Stimulated activated CD4-positive, alpha-beta T cell treated with anti-CD3 and anti-CD28 coated beads, Interleukin-15, amount 100 ng/mL, for 24 hours (primary cell): ENCODE measurements around the gene TSPAN14.

Source experiments
- DNase-seq: peaks from one replicate; pipeline ENCODE4 v3.0.0-alpha.2; 2020

The TSPAN14 gene

DNA sequence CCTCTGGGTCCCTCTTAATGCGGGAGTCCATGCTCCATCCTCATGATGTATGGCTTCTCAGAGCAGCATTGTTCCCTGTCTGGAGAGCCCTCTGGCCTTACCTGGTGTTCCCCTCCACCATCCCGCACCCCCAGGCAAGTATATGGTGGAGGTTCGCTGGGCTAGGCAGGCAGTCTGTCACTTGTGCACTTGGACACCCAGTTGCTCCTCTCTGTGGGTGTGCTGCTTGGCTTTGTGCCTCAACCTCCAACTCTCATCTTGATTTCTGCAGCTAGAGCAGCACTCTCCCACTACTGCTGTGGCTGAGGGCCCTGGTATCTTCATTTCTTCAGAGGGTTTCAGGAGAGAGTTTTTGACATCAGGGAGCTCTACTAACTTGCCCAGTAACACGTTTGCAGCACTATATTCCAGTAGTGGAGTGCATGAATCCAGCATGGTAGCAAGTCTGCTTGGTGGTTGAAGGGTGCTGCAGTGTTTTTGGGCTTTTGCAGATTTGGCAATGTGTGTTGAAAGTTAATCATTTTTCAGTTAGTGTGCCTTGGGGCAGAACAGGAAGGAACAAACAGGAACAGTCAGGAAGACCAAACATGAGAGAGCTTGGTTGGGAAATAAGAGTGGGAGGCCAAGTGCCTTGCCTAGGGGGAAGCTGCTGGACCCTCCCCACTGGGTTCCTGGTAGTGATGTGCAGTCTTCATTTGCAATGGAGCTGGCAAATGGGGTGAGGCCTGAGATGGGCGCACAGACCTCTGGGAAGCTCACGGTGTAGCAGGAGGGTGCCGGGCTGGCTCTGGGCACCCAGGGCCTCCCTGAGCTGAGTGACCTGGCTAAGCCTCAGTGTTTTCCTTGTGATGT is 37.4 kb downstream of the TSPAN14 start:
- DNase-seq, result no peak

DNA sequence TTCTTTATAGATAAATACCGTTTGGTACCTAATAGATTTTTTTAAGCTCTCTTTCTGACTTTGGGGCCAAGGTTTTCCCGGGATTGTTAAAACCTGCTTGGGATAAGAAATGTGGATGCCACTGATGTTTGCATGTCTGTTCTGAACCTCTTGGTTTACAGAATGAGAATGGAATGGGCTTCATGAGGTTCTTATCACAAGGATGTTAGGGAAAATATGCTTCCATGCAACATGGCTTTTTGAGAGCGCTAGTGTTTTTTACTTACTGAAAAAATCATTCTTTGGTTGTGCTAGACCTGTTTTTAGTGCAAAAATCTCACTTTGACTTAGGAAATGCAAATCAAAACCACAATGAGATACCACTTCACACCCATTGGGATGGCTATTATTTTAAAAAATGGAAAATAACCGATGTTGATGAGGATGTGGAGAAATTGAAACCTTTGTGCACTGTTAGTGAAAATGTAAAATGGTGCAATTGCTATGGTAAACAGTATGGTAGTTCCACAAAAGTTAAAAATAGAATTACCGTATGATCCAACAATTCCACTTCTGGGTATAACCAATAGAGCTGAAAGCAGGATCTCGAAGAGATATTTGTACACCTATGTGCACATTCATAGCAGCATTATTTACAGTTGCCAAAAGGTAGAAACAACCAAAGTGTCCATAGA is 38.9 kb downstream of the TSPAN14 start:
- DNase-seq, result no peak

DNA sequence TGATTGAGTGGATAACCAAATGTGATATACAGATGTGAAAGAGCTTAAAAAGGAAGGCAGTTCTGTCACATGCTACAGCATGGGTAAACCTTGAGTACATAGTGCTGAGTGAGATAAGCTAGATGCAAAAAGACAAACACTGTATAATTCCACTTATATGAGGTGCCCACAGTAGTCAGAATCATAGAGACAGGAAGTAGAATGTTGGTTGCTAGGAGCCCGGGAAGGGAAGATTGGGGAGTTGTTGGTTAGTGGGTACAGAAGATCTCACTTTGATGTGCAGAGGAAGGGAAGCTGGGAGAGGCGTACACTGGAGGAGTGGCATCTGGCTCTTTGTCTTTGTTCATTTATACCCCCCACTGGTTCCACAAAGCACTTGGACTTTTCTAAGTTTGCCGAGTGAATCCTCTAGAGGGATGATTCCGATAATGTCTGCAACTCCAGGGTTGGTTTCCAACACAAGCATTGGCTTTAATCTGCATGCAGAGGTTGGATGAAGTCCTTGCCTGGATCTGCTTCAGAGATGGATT is 39.5 kb downstream of the TSPAN14 start:
- no peak for DNase-seq

DNA sequence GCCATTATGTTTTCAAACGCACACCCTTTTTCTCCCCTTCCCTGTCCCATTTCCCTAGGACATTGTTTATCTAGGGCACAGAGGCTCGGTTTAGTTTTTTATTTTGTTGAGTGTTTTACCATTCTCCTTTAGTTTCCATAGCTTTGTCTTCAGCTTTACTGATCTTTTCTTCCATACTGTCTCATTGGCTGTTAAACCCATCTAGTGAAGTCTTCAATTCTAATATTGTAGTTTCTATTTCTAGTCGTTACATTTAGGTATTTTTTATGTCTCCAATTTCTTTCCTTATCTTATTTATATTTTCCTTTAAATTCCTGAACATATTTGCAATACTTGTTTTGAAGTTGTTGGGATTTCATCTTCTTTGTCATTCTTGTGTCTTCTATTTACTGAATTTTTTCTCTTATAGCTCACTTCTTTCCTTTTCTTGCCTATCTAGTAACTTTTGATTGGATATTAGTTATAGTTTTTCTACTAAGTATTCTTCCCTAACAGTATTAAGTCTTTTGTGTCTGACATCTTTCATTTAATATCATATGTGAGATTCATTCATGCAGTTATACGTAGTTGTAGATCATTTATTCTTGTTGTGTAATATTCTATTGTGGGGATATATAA is 42.6 kb downstream of the TSPAN14 start:
- DNase-seq, result no peak

DNA sequence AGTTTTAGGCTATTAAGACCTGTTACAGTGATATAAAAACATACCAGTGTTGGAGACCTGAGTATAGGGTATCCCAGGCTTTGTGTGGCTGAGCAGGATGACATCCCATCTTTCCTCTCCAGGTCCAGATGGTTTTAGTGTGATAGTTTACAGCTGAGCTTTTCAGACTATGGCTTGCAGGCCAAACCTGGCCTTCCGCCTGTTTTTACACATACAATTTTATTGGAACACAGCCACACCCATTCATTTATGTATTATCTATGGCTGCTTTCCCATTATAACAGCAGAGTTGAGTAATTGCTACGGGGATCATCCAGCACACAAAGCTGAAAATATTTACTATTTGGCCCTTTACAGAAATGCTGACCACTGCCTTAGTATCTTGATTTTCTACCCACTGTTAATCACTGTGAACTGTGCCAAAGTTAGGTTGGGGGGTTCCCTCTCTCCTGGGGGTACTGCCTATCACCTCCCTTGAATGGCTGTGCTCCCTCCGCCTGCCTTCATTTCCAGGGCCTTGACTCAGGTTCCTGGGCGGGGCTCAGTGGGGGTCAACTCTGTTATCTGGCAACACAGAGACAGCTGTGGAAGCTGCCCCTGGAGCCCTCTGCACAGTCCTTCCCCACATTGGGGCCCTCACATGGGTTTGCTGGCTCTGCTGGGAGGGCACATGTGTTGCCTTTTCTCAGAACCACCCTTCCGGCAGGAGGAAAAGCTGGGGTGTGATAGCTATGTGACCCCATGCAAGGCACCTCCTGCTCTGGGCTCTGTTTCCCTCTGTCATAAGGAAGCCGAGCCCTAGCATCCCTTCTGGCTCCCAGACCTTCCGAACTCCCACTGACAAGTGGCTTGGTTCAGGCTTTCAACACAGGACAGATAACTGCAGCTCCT is 43.3 kb downstream of the TSPAN14 start:
- DNase-seq, result no peak

DNA sequence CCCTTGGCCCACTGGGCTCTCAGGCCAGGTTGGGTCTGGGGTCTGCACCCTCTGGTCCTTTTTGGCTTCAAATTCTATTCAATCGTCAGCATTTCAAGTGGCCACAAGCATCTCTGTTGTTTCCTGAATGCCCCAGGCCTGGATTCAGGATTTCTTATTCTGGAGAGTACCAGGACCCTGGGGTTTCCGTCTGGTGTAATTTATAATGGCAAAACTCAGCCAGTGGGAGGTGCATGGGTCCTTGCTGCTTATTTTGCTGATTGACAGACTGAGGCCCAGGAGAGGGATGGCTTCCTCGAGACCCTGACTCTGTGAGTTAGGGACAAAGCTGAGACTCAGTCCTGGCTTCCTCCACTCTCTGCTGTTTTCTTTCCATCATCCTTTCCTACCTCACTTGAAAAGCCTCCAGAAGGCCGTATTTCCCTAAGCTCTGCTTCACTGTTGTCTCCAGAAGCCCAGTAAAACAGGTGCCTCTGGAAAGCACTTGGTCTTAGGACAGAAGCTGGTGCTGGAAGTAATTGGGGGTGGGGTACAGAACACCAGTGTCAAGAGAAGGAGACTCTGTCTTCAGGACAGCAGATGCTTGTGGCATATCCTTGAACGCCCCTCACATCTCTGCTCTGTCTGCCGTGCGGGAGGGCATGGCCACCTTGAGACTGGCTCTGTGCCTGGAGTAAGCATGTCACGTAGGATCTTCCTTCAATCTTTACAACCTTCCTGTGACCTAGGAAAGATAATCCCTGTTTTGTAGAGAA is 44.1 kb downstream of the TSPAN14 start:
- DNase-seq, result no peak

DNA sequence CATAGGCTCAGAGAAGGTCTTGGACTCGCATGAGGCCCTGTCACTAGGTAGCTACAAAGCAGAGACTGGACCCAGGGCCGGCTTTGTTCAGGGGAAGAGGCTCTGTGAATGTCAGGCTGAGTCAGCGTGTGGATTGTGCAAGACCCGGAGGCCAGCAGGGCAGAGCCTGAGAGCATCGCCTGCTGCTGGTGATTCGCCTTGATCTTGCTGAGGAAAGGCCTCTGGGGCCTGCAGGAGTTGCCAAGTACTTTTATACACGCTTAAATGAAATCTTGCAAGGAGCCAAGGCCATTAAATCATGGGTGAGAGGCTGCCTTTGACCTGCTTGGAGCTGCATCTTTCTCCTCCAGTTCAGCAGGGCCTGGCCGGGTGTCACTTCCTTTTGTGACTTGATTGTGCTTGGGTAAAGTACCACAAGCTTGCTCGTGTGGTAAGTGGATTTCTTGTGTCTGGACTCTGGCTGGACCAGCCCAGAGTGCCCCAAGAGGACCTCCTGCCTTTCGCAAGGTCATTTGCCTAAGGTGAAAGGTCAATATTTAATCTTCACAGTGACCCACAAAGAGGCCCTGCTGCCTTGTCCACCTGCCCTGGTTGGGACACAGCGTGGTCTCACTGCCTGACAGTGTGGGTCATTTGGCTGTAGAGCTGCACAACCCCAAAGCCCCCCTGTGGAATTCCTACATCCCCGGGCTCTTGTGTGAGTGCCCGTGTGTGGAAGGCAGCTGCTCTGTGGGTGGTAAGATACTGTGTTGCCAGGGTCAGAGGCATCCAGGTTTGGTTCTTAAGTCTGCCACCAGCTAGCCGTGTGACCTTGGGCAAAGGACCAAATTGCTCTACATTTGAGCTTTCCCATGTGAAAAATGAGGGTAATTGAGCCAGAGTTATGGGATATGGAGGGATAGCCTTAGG is 45.0 kb downstream of the TSPAN14 start:
- peak; percentile 84 for DNase-seq

DNA sequence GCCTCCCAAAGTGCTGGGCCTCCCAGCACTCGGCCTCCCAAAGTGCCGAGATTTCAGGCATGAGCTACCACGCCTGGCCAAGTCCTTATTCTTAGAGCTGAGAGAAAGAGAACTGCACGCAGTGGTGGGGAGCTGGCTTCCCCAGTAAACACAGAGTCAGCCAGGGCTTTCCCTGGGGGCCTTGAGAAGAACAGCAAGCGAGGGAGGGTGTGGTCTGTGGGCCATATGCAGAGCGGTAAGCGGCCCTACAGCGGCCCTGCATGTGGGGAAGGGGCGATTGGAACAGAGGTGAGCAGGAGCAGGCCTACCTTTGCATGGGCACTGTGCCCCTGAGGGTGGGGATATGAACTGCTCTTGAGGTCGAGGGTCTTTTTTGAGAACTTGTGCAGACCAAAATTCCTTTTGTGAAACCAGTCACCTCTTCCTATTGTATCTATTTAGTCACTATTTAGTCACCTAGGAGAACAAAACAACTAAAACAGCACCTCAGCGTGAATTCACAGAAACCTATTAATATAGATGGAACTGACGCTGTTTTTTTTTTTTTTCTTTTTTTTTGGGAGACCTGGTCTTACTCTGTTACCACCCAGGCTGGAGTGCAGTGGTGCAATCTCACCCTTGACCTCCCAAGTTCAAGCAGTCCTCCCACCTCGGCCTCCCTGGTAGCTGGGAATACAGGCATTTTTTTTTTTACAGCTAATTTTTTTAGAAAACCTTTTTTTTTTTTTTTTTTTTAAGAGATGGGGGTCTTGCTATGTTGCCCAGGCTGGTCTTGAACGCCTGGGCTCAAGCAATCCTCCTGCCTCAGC is 46.7 kb downstream of the TSPAN14 start:
- DNase-seq, result peak; percentile 68

DNA sequence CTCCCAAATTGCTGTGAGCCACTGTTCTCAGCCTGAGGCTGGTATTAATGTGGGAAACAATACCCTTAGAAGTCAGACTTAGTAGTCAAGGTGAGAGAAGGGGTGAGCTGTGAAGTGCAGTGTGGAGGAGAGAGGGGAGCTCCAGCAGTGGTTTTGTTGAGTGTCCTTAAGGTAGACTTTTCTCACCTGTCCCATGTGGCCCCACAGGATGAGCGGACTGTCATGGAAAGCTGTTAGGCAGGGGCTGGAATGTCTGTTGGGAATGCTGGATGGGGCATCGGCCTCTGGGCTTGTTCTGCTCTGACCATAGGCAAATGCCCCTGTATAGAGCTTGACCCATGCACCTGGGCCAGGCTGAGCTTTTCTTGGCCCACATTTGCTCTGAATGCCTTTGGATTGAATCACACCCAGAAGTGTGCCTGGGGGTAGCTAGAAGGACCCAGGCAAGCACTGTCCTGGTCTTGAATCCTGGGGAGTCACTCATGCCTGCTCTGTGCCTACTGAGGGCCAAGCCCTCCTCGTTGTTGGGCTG is 47.3 kb downstream of the TSPAN14 start:
- DNase-seq, result no peak

DNA sequence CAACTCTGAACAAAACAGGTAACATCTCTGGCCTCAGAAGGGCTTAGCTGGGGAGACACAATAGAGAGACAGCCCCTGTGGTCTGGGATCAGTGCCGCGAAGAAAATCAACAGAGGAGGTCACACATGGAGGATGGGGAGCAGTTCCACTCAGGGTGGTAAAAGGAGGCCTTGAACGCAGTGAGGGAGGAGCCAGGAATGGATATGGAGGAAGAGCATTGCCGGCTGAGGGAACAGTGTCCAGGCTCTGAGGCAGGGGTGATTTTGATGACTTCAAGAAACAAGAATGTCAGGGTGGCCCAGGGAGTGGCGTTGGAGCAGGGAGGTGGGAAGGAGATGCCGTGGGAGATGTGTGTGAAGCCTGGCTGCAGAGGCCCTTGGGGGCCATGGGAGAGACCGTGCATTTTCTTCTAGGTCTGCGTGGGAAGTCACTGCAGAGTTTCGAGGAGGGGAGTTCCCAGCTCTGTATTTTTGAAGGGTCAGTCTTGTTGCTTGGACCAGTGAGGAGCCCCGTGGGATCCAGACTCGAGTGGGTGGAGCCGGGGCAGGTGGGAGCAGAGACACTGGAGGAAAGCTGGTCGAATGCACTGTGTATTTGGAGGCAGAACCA is 47.9 kb downstream of the TSPAN14 start:
- no peak for DNase-seq

DNA sequence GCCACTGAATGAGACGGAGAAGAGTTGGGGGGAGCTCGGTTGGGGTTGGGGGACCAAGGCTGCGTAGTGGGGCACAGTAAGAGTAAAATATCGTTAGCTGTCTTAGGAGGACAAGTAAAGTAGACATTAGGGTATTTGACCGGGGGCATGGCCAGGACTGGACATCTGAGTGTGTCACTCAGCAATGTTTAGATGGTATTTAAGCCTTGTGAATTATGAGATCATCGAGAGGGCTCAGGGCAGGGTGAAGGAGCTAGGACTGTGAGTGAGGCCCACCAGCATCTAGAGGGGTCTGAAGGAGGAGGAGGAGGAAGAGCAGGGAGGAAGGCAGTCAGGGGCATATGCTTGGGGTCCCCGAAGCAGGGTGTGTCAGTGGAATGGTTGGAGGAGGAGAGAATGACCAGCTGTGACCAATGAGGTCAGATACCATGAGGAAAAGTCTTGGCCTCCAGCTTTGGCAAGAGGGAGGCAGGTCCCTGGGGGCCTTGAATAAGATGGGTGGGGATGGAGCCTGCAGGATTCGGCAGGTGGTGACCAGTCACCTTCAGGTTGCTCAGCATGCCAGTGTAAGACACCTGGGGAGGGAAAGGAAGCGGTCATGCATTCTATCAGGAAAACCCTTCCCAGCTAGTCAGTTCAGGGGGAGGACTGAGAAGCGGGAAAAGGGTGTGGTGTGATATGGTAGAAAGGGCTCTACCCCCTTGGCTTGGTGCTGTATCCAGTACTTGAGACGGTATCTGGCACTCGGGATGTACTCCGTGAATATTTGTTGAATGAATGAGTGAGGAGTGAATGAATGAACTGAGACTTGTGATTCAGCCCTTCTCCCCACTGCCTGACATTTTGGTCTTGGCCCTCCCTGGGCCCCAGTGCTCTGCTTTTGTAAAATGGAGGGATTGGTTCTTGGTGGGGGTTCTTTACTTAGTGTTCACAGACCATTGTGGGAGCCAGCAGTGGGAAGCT is 48.8 kb downstream of the TSPAN14 start:
- no peak for DNase-seq

DNA sequence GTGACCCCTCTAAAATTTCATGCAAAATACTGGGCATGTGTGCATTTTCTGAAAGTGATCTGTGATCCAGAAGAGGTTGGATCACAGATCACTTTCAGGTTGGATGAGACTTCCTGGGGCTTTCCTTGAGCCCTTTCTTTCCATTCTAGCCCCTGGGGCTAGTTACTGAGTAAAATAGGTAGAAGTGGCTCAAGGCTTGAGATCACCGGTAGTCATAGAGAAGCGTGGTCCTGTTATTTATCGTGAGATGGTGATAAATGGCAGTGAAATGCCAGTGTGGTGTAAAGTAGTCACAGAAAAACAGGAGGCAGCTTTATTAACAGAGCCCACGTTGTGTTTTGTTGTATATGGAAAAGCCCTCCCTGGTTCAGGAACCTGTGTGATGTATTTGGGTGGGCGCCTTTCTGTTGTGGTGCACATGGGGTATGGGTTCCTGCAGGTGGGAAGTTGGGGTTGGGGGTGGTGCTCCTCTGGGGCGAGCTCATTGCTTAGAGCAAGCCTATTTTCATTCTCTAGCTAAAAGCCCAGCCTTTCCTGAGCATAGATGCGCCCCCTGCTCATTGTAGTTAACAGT is 49.6 kb downstream of the TSPAN14 start:
- no peak for DNase-seq

DNA sequence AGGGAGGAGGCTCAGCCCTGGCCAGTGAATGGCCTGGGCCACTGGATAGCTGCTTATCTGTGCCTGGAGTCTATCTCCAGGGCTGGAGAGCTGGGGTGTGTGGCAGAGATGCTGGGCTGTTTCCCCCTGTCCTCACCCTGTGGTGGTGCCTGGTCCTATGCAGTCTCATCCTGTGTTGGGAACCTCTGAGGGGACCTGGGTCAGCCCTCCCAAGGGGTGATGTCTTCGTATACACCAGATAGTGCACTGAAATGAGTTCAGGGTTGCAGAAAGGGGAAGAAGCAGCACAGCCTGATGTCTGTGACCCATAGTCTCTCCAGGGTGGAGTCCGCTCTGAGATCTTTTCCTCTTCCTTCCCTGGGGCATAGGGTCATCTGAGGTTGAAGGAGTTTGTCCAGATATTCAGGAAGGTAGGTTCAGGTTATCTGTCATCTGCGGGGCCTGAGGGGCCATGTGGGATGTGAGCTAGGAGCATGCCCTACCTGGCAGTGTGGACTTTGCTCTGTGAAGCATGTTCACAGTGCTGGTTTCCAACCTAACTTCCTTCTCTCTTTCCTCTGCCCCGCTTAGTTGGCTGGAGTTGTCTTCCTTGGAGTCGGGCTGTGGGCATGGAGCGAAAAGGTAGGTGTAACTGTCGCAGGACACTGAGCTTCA is 50.2 kb downstream of the TSPAN14 start:
- no peak for DNase-seq

DNA sequence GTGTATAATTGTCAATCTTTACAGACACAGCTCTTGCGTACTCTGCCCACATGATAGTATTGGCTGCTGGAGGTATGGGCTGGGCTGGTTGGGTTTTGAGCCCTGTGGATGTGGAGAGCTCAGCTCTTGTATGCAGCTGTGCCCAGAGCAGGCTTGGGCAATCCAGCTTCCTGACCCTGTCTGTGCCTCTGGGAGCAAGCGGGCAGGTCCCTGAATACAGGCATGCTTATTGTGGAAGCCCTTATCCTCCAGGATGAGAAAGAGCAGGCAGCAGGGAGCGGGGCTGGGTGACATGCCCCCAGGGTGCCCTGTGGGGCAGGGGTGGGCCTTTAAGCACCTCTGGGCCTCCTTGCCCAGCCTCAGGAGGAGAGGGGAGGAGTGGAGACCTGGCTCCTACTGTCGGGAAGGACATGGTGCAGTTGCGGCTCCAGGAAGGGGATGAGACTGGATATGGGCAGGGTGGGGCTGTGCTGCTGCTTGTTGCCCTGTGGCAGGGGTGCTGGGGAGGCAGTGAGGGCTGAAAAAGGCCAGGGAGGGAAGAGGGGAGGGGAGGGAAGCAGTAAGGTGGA is 50.9 kb downstream of the TSPAN14 start:
- DNase-seq, result no peak

DNA sequence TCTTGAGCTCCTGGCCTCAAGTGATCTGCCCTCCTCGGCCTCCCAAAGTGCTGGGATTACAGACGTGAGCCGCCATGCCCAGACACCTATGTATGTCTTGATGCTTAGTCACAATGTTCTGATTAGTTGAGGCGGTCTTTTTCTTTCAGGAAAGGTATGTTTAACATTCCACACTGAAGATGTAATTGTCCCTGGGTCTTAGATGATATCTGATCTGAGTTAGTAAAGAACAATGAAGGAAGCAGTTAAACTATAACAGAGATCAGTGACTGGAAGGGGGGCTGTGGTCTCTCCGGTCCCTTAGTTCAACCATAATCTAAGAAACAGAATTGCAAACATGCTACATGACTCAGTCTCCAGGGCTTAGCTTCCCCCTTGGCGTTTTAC is 52.1 kb downstream of the TSPAN14 start:
- DNase-seq, result no peak

DNA sequence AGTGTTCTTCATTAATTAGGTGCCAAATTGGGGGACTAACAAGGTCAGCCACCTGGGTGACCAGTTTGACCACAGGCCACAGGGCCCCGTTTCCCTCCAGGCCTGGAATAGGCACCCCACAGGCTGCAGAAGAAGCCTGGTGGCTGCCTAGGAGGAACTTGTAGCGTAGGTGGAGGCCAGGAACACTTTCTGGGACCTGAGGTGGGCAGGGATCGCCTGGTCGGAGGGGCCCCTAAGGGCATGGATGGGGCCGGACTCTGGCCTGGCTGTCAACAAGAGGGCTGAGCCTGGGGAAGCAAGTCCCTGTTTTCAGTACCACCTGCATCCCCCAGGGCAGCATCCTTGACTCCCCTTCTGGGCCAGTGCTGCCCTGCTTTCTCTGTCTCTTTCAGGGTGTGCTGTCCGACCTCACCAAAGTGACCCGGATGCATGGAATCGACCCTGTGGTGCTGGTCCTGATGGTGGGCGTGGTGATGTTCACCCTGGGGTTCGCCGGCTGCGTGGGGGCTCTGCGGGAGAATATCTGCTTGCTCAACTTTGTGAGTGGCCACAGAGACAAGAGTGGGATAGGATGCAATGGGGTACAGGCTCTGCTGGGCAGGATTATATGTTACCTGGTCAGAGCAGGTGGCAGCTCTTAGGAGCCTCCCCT is 52.9 kb downstream of the TSPAN14 start:
- DNase-seq, result no peak
